ENCODE measurements around the gene CATSPERZ. TPM values are rescaled to one million over a fixed set of nuclear protein-coding genes. Genes with fewer than 3 reads are reported as not detected.
A peak's percentile ranks its signal among the peaks of the same experiment; 100 is the strongest.

The CATSPERZ gene
- total and polyA plus RNA-seq, 9 of the 15 experiments (the other 6 are each of a cell fraction or from before 2014, with no cell fraction given): 0.86 to 8.5 (median 3.5) TPM

DNA sequence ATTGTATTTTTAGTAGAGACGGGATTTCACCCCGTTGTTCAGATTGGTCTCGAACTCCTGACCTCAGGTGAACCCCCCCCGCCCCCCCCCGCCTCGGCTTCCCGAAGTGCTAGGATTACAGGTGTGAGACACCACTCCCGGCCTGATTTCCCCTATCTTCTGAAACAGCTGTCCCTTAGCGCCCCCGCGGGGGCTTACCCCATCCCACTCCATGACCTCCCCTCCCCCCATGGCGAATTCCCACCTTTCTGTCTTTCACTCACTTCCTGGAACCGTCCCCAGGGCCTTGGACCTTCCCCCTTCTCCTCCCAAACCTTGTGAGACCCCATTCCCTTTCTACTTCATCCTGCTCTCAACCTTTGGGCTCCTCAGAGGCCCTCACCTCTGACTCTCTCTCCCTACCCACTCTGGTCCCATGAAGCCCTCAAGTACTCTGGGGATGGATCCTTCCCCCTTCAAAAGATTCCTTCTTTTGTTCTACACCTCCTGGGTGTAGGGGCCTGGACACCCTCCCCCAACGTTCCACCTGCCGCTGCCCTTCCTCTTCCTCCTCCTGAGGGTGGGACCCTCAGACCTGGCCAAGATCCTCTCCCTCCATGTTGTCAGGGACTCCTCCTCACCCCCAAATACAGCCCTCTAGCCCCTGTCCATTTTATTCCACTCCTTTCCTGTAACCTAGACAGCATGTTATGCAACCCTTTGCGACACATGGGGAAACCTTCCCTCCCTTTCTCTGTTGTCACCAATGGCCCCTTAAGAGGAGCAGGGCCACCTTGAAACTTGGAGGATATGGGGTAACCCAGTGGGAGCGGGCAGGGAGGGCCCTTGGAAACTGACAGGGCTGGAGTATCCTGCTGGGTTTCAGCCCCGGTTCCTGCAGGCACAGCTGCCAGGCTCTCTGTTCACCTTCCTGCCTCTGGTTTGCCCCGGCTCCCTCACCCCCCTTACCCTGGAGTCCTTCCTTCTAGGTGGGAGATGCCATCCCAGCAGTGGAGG lies 18.9 kb downstream of the CATSPERZ start (continued):
- TF ChIP-seq, protein P1, sequence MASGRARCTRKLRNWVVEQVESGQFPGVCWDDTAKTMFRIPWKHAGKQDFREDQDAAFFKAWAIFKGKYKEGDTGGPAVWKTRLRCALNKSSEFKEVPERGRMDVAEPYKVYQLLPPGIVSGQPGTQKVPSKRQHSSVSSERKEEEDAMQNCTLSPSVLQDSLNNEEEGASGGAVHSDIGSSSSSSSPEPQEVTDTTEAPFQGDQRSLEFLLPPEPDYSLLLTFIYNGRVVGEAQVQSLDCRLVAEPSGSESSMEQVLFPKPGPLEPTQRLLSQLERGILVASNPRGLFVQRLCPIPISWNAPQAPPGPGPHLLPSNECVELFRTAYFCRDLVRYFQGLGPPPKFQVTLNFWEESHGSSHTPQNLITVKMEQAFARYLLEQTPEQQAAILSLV (tag; IDR thresholded peaks at IDR 0.05): no peak
- TF ChIP-seq CREB1 (IDR thresholded peaks at IDR 0.05): 0 out of 2 replicates have a peak, but pooled peaks have one; percentile 12
- 0 out of 2 replicates have a peak, but pooled peaks have one; percentile 13 for TF ChIP-seq CREB1 (CRISPR knock-in tag; IDR thresholded peaks at IDR 0.05)
- TF ChIP-seq CBX3 (IDR thresholded peaks at IDR 0.05; ENCODE audit: borderline replicate concordance in 1 of 2, low read length in 2 of 2): no peak
- peak; percentile 9 for TF ChIP-seq ARHGAP35 (IDR thresholded peaks at IDR 0.05; ENCODE audit: partially characterized antibody)
- no peak for TF ChIP-seq ZNF695 (CRISPR knock-in tag; IDR thresholded peaks at IDR 0.05)
- TF ChIP-seq, protein P2, sequence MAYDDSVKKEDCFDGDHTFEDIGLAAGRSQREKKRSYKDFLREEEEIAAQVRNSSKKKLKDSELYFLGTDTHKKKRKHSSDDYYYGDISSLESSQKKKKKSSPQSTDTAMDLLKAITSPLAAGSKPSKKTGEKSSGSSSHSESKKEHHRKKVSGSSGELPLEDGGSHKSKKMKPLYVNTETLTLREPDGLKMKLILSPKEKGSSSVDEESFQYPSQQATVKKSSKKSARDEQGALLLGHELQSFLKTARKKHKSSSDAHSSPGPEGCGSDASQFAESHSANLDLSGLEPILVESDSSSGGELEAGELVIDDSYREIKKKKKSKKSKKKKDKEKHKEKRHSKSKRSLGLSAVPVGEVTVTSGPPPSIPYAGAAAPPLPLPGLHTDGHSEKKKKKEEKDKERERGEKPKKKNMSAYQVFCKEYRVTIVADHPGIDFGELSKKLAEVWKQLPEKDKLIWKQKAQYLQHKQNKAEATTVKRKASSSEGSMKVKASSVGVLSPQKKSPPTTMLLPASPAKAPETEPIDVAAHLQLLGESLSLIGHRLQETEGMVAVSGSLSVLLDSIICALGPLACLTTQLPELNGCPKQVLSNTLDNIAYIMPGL (CRISPR knock-in tag; IDR thresholded peaks at IDR 0.05): no peak
- no peak for TF ChIP-seq POLR3G (IDR thresholded peaks at IDR 0.05; ENCODE audit: extremely low read depth, insufficient read length, insufficient replicate concordance)
- no peak for TF ChIP-seq ZNF3 (CRISPR knock-in tag; IDR thresholded peaks at IDR 0.05)
- TF ChIP-seq, protein P3, sequence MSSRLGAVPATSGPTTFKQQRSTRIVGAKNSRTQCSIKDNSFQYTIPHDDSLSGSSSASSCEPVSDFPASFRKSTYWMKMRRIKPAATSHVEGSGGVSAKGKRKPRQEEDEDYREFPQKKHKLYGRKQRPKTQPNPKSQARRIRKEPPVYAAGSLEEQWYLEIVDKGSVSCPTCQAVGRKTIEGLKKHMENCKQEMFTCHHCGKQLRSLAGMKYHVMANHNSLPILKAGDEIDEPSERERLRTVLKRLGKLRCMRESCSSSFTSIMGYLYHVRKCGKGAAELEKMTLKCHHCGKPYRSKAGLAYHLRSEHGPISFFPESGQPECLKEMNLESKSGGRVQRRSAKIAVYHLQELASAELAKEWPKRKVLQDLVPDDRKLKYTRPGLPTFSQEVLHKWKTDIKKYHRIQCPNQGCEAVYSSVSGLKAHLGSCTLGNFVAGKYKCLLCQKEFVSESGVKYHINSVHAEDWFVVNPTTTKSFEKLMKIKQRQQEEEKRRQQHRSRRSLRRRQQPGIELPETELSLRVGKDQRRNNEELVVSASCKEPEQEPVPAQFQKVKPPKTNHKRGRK (tag; IDR thresholded peaks at IDR 0.05): no peak
- TF ChIP-seq BDP1 (IDR thresholded peaks at IDR 0.05; ENCODE audit: insufficient read depth, insufficient read length): no peak
- no peak for TF ChIP-seq ZNF766 (CRISPR knock-in tag; conservative IDR thresholded peaks at IDR 0.05)
- no peak for TF ChIP-seq ETV1 (tag; conservative IDR thresholded peaks at IDR 0.05; ENCODE audit: low read depth)
- TF ChIP-seq PTTG1 (tag; IDR thresholded peaks at IDR 0.05; ENCODE audit: low read depth): no peak
- TF ChIP-seq, protein P4, sequence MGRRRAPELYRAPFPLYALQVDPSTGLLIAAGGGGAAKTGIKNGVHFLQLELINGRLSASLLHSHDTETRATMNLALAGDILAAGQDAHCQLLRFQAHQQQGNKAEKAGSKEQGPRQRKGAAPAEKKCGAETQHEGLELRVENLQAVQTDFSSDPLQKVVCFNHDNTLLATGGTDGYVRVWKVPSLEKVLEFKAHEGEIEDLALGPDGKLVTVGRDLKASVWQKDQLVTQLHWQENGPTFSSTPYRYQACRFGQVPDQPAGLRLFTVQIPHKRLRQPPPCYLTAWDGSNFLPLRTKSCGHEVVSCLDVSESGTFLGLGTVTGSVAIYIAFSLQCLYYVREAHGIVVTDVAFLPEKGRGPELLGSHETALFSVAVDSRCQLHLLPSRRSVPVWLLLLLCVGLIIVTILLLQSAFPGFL (CRISPR knock-in tag; IDR thresholded peaks at IDR 0.05): no peak
